Middle frontal gyrus (tissue), 1 donor: ENCODE data around the gene LRRIQ4.
A peak's percentile ranks its signal among the peaks of the same experiment; 100 is the strongest.

Source experiments
- DNase-seq: peaks from one replicate; pipeline ENCODE4 v3.0.0-alpha.2; 2015; ENCODE audit warnings: low spot score; ENCODE audit errors: extremely low spot score

The LRRIQ4 gene

DNA sequence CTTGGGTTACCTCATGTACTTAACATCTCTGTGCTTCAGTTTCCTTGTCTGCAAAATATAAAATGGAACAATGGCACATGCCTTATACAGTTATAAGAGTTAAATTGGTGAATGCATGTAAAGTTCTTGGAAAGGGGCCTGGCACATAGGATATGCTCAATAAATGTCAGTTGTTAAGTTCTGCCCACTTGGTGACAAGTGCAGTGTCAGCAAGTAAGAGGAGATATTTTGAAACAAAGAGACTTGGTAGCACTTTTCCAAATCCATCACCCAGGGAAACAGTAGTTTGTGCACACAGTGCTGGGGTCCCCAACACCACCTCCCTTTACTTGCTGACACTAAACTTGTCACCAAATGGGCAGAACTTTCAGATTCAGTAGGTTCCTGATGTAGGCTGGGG lies 37.9 kb downstream of the LRRIQ4 start:
- no peak for DNase-seq

DNA sequence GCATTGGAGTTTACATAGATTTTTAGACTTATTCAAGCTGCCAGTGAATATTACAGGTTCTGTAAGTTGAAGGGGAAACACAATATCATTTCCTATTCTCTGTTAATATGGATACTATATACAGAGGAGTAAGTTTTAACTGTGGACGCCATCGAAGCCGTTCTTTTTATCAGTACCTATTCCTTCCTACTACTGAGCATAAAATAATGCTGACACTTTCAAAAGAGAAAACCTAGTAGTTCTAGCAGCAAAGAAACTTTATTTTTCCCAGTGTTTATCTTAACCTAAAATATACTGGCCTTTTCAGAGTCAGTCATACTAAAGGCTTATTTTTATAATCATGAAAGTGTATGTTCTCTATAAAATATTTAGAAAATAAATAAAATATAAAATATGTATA lies 42.8 kb downstream of the LRRIQ4 start:
- no peak for DNase-seq

DNA sequence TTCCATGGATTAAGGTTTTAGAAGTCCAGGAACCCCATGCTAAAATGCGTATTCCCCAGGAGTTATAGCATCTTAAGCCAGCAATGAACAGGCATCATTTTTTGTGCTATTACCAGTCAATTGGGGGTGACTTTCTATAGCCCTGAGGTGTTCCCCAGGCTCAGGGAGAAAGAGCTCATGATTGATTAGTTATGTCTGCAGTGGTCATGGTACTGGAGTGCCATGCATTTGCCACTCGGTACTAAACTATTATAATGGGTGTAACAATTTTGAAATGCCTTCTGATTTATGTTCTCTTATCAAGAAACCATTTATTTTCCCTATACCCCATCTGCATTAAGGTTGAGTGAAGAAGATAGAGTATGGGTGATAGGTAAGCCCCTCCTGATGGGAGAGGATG lies 45.1 kb downstream of the LRRIQ4 start:
- no peak for DNase-seq

DNA sequence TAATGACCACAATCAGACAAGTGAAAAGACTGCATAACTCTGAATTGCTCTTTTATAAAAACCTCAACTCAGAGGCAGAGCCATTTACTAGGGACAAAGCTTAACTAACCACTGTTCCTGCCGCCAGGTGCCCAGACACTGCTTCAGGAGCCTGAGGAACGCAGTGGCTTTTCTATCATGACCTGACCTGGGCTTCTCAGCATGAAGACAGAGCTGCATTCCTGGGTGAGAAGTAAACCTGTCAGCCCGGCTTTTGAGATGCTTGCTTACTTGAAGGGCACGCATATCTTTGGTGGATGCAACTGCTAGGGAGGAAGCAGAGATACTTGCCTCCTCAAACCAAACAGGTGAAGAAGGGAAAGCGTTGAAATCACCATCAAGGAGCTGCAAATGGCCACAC lies 49.2 kb downstream of the LRRIQ4 start:
- DNase-seq: no peak

DNA sequence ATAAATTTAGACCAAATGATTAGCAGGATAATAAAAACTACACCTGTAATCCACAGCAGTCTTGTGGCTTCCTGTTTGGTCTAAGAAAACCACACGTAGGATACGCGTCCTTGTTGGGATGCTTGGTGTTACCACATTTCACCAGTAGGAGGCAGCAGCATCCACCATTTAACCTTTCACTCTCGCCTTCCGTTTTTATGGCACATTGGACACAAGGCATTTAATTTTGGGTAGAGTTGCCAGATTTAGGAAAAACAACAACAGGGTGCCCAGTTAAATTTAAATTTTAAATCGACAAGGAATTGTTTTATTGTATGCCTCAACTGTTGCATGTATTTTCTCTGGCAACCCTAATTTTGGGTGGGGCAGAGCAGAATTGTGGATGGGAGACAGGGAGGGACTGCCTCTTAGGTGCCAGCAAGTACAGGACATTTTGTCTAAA lies 50.8 kb downstream of the LRRIQ4 start:
- DNase-seq: peak; percentile 57

DNA sequence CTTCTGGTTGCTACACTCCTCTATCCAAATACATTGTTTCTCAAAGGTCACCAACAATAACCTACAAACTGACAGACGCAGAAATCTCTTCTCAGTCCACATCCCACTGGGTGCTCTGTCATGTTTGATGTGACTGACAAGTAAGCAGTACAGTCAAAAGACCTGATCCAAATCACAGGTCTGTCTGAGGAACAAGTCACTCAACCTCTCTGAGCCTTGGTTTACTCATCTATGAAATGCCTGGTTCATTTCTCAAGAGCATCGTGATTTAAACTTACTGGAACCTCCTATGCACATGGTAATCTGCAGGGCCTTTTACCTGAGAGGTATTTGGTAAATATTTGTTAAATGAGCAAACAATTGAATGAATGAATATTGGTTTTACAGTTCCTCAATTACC lies 51.6 kb downstream of the LRRIQ4 start:
- DNase-seq: no peak

DNA sequence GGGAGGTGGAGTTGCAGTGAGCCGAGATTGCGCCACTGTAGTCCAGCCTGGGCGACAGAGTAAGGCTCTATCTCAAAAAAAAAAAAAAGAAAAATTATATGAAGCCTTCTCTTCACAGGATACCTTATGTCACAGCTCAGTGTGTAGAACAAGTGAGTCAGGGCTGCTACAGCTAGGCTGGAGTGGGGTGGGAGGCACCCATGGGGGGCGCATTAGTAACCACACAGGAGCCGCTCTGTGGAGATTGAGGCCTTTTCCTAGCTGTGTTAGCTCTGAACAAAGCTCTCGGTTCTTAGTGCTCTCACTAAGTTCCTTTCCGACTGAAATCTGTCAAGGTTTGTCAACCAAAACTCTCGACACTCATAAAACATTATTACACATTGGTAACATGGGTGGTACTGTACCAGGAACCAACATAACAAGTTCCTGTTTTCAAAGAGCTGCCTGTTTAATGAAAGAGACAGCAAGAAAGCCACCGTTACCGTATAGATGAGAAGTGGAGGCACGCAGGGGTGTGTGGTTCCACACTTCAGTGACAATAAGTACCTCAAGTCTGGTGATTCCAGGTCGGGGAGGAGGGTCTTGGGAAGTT lies 52.6 kb downstream of the LRRIQ4 start:
- no peak for DNase-seq

DNA sequence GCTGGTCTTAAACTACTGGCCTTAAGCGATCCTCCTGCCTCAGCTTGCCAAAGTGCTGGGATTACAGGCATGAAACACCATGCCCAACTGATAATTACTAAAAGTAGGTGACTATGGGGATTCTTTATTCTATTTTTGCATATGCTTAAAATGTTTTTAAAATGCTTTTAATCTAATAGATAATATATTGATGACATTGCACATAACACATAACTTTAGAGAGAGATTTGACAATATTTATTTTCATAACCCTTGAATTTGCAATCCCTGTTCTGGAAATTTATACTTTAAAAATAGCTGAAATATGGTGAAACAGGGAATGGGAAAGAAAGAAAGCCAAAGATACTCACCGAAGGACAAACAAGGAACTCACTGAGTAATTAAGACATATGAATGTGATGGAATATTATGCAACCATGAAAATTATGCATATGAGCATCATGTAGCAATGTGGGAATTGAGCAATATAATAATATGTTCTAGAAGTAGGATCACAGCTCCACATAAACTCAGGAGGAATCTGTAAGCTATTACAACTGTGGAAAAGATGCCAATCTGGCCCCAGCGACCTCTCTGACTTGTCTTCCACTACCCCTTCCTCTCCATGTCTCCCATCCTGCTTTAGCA lies 55.0 kb downstream of the LRRIQ4 start:
- no peak for DNase-seq

DNA sequence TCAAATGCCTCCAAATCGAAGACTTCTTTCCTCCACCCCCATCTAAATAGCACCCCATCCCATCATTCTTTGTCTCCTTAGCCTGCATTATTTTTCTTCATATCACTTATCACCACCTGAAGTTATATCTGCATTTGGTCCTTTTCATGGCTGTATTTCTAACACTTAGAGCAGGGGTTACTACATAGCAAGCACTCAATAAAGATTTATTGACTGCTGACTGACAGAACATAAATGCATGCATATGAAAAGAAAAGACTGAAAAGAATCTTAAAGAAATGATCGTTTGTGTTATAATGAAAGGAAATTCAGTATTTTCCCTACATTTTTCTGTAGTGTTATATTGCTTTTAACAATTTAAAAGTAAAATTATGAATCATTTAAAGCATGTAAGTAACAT lies 55.7 kb downstream of the LRRIQ4 start:
- no peak for DNase-seq

DNA sequence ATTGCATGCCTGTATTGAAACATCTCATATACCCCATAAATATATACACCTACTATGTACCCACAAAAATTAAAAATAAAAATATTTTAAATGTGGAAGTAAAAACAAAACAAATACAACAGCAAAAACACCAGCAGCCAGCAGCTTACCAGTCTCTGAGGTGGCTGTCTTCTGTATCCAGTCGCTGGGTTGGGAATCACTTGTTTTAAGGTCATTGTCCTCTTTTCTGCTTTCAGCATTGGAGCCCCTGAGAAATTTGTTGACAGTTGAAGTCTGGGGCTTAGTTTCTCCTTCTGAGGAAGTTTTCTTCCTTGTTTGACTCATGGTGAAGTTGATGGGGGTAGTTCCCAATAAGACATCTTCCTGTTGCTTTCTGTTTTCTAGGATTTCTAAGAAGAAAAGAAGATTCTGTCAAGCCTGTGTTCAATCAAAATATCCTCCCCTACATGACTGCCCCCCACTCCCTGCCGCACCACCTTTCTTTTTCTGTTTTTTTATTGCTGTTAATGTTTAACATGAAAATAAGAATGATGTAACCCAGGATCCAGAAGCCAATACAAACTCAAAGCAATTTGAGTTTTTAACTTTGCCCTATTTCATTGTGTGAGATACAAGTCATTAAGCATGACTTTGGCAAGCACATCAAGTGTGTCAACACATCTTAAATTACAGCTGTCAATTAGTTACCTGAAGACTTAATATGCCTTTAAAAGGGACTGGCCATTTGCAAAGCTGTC lies 57.0 kb downstream of the LRRIQ4 start, which contains the start of gene LRRC31:
TSS of gene LRRC31 (minus strand) at position 452 of the 737 bp plus-strand sequence. CDS start at position 324, 128 bp downstream.
- no peak for DNase-seq

DNA sequence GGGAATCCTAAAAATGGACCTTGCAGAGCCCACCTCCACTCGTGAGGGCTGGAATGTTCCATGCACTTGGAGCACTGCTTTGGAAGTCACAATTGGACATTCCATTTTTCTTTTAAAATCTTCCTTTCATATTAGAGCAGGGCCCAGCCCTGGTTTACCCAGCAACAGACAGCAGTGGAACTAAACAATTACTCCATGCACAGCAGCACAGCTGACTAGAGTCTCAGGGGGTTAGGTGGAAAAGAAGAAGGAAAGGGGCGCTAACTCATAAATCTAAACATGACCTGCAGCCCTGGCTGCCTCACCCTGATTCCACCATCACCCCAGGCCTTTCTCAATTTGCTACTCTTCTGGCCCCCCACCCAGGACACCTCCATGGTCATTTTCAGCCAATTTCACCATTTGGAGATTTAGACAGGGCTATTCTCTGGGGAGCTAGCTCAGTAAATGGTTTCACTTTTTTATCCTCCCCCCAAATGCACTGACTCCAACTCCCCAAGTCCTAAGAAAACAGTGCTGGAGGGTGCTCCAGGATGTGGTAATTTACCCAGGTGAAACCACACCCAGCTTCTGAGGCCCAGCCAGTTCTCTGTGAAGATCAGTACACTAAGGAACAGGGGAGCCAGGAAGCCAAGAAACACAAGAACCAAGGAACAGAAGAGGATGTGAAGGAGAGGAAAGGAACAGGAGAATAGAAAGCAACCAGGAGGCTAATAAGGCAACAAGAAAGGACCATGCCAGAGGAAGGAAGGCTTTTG lies 58.6 kb downstream of the LRRIQ4 start:
- DNase-seq: no peak

DNA sequence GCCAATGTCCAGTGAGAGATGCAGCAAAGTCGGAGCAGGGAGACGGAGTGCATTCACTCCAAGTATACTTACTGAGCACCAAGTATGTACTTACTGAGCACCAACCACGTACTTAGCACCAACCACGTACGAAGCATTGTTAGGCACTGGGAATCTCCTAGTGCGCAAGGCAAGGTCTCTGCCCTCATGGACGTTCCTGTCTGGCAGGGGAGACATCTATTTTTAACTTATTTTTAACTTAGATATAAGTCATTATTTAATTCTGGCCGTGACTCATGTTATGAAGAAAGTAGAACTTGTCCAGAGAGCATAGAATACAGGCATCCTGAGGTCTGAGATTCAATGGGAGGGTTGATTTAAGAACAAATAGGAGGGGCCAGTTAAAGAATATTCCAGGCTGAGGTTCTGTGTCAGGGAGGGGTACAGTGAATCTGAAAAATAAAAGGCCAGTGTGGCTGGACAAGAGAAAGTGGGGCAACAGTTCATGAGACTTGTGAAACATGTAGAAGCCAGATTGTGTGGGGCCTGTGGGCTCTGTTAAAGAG lies 66.4 kb downstream of the LRRIQ4 start:
- DNase-seq: no peak

DNA sequence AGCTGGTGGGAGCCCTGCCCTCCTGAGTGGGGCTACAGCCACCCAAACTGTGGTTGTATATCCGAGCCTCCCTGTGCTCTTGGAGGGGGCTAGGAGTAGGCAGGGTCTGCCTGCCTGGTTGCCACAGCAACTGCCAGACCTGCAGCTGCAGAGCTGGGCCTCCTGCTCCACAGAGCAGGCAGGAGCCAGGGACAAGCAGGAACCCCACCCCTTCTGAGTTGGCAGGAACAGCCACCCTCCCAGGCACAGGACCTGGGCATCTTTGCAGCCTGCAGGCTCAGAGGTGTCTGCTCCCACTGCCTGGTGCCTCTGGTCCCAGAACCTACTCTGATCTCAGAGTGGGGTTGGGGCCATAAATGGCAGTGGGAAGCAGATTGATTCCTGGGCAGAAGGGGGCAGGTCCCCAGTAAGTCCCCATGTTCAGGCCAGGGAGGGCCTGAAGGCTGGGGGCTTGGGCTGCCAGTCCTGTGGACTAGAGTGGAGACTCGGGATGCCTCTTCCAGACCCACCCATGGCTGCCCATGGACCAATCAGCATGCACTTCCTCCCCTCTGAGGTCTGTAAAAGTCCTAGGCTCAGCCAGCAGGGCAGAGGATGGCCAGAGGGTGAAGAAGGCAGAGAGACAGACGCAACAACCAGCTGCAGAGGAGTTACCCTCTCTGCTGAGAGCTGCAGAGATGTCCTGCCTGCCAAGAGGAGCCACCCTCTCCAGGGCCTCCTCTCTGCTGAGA lies 67.3 kb downstream of the LRRIQ4 start:
- DNase-seq: no peak

DNA sequence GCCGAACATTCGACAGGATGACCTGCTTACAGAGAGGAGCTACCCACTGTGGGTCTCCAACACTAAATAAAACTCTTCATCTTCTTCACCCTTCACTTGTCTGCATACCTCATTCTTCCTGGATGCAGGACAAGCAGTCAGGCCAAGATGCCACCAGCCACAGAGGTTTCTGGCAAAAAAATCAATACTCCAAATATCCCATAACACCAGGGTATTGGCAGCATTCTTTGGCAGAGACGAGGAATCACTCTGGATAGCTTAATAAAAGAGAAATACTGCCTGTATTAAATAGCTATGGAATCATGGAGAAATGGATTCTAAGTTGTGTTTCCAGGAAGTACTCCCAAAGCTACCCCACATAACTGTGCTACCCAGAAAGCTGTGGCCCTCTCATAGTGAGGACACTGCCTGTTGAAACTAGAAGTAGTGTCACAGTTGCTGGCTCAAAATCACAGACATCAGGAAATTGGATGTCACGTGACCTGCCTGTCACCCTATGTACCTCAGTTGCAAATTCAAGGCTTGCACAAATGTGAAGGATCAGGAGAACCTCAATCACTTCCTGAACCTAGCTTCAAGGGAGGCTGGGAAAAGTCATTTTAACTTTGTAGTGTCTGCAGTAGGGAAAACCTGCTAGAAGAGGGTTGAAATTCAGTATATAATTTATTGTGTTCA lies 68.0 kb downstream of the LRRIQ4 start:
- DNase-seq: no peak

DNA sequence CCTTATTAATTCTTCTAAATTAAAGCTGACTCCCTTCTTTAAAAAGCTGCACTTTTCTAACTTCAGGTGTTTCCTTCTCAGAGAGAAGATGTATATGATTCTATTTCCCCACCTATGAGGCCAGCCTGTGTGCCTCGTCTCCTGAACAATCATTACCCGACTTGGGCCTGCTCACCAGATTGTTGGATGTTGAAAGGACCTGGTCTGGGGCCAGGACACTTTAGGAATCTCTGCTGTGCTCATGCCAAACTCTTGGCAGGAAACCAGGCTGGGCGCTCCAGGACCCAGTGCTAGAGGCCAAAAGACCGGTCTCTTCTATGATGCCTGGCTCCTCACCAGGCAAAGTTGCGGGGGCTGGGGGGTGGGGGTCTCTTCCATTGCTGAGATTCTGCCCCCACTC lies 74.0 kb downstream of the LRRIQ4 start:
- DNase-seq: no peak
